GM23338 (cell line): ENCODE data around the gene NEURL1B. TPM values are rescaled to one million over a fixed set of nuclear protein-coding genes. Genes with fewer than 3 reads are reported as not detected.

Experiments
- ATAC-seq: fragments of 200-7000 bp; cut with Tn5 transposase; 3 replicates; pipeline ENCODE4 v1.9.1; 2020
- DNase-seq: peaks from one replicate; pipeline ENCODE4 v3.0.0-alpha.2; 2015; ENCODE audit warnings: low spot score
- H2AFZ ChIP-seq: fragments of 200-600 bp; sonication (generic); 2 replicates; pipeline ENCODE4 v1.8.0; 2016; ENCODE audit warnings: antibody characterized with exemption, mild to moderate bottlenecking, moderate library complexity
- H3F3A ChIP-seq: fragments of 200-600 bp; sonication (generic); replicated peaks from 2 replicates; pipeline ENCODE4 v1.8.0; 2017; ENCODE audit warnings: antibody characterized with exemption, mixed run types, low read depth
- H3K27ac ChIP-seq: fragments of 200-600 bp; sonication (generic); 2 replicates; pipeline ENCODE4 v1.6.1; 2016; ENCODE audit warnings: low read depth
- H3K27me3 ChIP-seq: fragments of 200-600 bp; sonication (generic); 2 replicates; pipeline ENCODE4 v1.8.0; 2016; ENCODE audit warnings: mild to moderate bottlenecking, mixed run types, moderate library complexity; ENCODE audit not compliant: insufficient read depth
- H3K36me3 ChIP-seq: fragments of 200-600 bp; sonication (generic); 2 replicates; pipeline ENCODE4 v1.8.0; 2016; ENCODE audit warnings: mild to moderate bottlenecking; ENCODE audit not compliant: insufficient read depth
- H3K4me1 ChIP-seq: fragments of 200-600 bp; sonication (generic); 2 replicates; pipeline ENCODE4 v1.8.0; 2016; ENCODE audit warnings: mild to moderate bottlenecking, moderate library complexity; ENCODE audit not compliant: insufficient read depth
- H3K4me2 ChIP-seq: fragments of 200-600 bp; sonication (generic); 2 replicates; pipeline ENCODE4 v1.7.1; 2017; ENCODE audit warnings: mixed run types
- H3K4me3 ChIP-seq: fragments of 200-600 bp; sonication (generic); 2 replicates; pipeline ENCODE4 v1.6.1; 2016; ENCODE audit warnings: mixed run types
- H3K79me2 ChIP-seq: fragments of 200-600 bp; sonication (generic); replicated peaks from 2 replicates; pipeline ENCODE4 v1.8.0; 2017; ENCODE audit warnings: mild to moderate bottlenecking; ENCODE audit not compliant: insufficient read depth
- H3K9me2 ChIP-seq: fragments of 200-600 bp; sonication (generic); 2 replicates; pipeline ENCODE4 v1.8.0; 2017; ENCODE audit not compliant: insufficient read depth
- H4K20me1 ChIP-seq: fragments of 200-600 bp; sonication (generic); replicated peaks from 2 replicates; pipeline ENCODE4 v1.8.0; 2017; ENCODE audit warnings: mild to moderate bottlenecking; ENCODE audit not compliant: insufficient read depth
- H3K27ac Mint-ChIP-seq: 2 replicates; pipeline ENCODE4 v1.8.0; 2020; ENCODE audit warnings: inconsistent platforms, mild to moderate bottlenecking, moderate library complexity, mixed read lengths
- H3K27me3 Mint-ChIP-seq: 3 replicates; pipeline ENCODE4 v1.8.0; 2022; ENCODE audit warnings: low read depth, mild to moderate bottlenecking, moderate library complexity, mixed read lengths, inconsistent platforms; ENCODE audit not compliant: insufficient read depth, poor library complexity
- H3K36me3 Mint-ChIP-seq: 3 replicates; pipeline ENCODE4 v1.8.0; 2021; ENCODE audit warnings: low read depth, mild to moderate bottlenecking, inconsistent platforms, moderate library complexity, mixed read lengths
- H3K4me1 Mint-ChIP-seq: 3 replicates; pipeline ENCODE4 v1.8.0; 2020; ENCODE audit warnings: mild to moderate bottlenecking, inconsistent platforms, mixed read lengths
- H3K4me3 Mint-ChIP-seq: 3 replicates; pipeline ENCODE4 v1.8.0; 2021; ENCODE audit warnings: moderate library complexity, mild to moderate bottlenecking, inconsistent platforms, mixed read lengths
- H3K9me3 Mint-ChIP-seq: 3 replicates; pipeline ENCODE4 v1.8.0; 2020; ENCODE audit warnings: moderate library complexity, mild to moderate bottlenecking, inconsistent platforms, mixed read lengths
- CREB1 ChIP-seq: fragments of 250-450 bp; sonication (Bioruptor Pico); IDR thresholded peaks from 2 replicates; pipeline ENCODE4 v1.5.0; 2020; ENCODE audit warnings: low read depth, mild to moderate bottlenecking, moderate library complexity
- JUNB ChIP-seq: IDR thresholded peaks from one replicate; pipeline ENCODE4 v1.6.1; 2016; ENCODE audit warnings: antibody characterized with exemption; ENCODE audit not compliant: unreplicated experiment
- POLR2AphosphoS5 ChIP-seq: IDR thresholded peaks from 2 replicates; pipeline ENCODE4 v1.6.1; 2016; ENCODE audit warnings: antibody characterized with exemption, low read depth
- STAT1 ChIP-seq: IDR thresholded peaks from one replicate; pipeline ENCODE4 v1.6.1; 2016; ENCODE audit warnings: antibody characterized with exemption; ENCODE audit not compliant: unreplicated experiment
- polyA plus RNA-seq: library from polyadenylated mRNA; unstranded; fragments of >200 nt; fragmentation: Nextera tagmentation; extraction: Ambion mirVana; gene quantifications from 2 replicates; pipeline ENCODE4 v1.2.1, GENCODE V29; 2016
- total RNA-seq: library from RNA; depleted of rRNA; stranded (reverse); fragments of >200 nt; shearing (Covaris generic); gene quantifications from 2 replicates; pipeline ENCODE4 v1.2.3, GENCODE V29; 2014
- TF ChIP-seq, protein P1 (sequence below): fragments of 250-450 bp; sonication (Bioruptor Pico); IDR thresholded peaks from 2 replicates; pipeline ENCODE4 v1.5.0; 2020; ENCODE audit warnings: mild to moderate bottlenecking, moderate library complexity

Gene NEURL1B
- total and polyA plus RNA-seq, 2 experiments from 2014 or later = 1.9 to 13.3 TPM

DNA sequence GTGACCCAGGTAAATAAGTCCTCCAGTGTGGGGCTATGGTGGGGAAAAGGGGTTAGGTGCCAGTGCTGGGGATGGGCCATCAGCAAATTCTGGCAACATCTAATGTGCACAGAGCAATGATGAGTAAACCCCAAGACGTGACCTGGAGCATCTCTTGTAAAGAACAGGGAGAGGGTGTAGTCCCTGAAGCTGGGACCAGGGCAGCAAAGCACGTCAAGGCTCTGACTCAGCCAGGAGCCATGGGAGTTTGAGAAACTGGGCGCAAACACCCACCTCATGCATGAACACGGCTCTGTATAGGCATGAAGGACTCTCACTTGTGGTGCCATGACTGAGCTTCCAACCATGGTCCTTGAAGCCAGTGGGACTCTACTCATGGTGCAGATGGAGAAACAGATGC is 78.1 kb downstream of the NEURL1B start:
- Histone ChIP-seq H3K4me2 (no peak overlapping the region), H3K27me3 (peaks cover 12% of the 10 kb centered on the region; the same call in 1 of the 2 replicates), H3K79me2 (no peaks in the 10 kb centered on the region), H3F3A (no peaks in the 10 kb centered on the region), H3K9me2 (0 out of 2 replicates have a peak, but pooled peaks cover 6% of the 10 kb centered on the region), H2AFZ (no peak overlapping the region), H3K27ac (no peak overlapping the region), H3K4me1 (peaks cover 4% of the 10 kb centered on the region; the same call in 1 of the 2 replicates), H3K36me3 (no peaks in the 10 kb centered on the region), H4K20me1 (no peaks in the 10 kb centered on the region; the same call in 1 of the 2 replicates), H3K4me3 (no peak overlapping the region)
- Mint-ChIP-seq H3K27ac (no peak overlapping the region), H3K27me3 (peaks cover 14% of the 10 kb centered on the region), H3K4me3 (no peak overlapping the region), H3K9me3 (no peaks in the 10 kb centered on the region; the same call in 2 of the 3 replicates), H3K4me1 (peaks cover 2% of the 10 kb centered on the region; the same call in 1 of the 3 replicates), H3K36me3 (no peaks in the 10 kb centered on the region)
- TF ChIP-seq STAT1 = no peak
- no peak for TF ChIP-seq POLR2AphosphoS5
- TF ChIP-seq JUNB = no peak
- ATAC-seq = no peak
- DNase-seq = no peak

DNA sequence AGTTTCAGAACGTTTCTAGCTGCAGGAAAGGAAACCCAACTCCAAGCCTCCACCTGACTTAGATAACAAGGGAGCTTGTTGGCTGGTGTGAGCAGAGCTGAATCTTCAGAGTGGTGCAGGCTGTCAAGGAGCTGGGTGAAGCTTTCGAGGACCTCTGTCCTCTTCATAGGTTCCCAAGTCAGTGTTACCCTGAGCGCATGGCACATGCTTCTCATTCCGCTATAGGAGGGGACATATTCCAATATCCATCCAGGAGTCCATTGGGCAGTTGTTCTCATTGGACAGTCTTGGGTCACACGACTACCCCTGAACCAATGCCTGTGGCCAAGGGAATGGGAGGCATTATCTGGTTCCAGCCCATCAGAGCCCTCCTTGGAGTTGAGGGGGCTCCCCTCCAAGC is 79.6 kb downstream of the NEURL1B start:
- Histone ChIP-seq H3K4me3 (no peak overlapping the region), H4K20me1 (no peaks in the 10 kb centered on the region; the same call in 1 of the 2 replicates), H3K4me2 (no peak overlapping the region), H3K27me3 (peaks cover 12% of the 10 kb centered on the region; the same call in 1 of the 2 replicates), H3F3A (no peaks in the 10 kb centered on the region), H3K9me2 (0 out of 2 replicates have a peak, but pooled peaks cover 6% of the 10 kb centered on the region), H3K79me2 (no peaks in the 10 kb centered on the region), H3K27ac (no peak overlapping the region), H2AFZ (no peak overlapping the region), H3K4me1 (peaks cover 4% of the 10 kb centered on the region; the same call in 1 of the 2 replicates), H3K36me3 (no peaks in the 10 kb centered on the region)
- TF ChIP-seq STAT1 = no peak
- TF ChIP-seq POLR2AphosphoS5 = no peak
- no peak for TF ChIP-seq CREB1 (CRISPR knock-in tag)
- TF ChIP-seq, protein P1, sequence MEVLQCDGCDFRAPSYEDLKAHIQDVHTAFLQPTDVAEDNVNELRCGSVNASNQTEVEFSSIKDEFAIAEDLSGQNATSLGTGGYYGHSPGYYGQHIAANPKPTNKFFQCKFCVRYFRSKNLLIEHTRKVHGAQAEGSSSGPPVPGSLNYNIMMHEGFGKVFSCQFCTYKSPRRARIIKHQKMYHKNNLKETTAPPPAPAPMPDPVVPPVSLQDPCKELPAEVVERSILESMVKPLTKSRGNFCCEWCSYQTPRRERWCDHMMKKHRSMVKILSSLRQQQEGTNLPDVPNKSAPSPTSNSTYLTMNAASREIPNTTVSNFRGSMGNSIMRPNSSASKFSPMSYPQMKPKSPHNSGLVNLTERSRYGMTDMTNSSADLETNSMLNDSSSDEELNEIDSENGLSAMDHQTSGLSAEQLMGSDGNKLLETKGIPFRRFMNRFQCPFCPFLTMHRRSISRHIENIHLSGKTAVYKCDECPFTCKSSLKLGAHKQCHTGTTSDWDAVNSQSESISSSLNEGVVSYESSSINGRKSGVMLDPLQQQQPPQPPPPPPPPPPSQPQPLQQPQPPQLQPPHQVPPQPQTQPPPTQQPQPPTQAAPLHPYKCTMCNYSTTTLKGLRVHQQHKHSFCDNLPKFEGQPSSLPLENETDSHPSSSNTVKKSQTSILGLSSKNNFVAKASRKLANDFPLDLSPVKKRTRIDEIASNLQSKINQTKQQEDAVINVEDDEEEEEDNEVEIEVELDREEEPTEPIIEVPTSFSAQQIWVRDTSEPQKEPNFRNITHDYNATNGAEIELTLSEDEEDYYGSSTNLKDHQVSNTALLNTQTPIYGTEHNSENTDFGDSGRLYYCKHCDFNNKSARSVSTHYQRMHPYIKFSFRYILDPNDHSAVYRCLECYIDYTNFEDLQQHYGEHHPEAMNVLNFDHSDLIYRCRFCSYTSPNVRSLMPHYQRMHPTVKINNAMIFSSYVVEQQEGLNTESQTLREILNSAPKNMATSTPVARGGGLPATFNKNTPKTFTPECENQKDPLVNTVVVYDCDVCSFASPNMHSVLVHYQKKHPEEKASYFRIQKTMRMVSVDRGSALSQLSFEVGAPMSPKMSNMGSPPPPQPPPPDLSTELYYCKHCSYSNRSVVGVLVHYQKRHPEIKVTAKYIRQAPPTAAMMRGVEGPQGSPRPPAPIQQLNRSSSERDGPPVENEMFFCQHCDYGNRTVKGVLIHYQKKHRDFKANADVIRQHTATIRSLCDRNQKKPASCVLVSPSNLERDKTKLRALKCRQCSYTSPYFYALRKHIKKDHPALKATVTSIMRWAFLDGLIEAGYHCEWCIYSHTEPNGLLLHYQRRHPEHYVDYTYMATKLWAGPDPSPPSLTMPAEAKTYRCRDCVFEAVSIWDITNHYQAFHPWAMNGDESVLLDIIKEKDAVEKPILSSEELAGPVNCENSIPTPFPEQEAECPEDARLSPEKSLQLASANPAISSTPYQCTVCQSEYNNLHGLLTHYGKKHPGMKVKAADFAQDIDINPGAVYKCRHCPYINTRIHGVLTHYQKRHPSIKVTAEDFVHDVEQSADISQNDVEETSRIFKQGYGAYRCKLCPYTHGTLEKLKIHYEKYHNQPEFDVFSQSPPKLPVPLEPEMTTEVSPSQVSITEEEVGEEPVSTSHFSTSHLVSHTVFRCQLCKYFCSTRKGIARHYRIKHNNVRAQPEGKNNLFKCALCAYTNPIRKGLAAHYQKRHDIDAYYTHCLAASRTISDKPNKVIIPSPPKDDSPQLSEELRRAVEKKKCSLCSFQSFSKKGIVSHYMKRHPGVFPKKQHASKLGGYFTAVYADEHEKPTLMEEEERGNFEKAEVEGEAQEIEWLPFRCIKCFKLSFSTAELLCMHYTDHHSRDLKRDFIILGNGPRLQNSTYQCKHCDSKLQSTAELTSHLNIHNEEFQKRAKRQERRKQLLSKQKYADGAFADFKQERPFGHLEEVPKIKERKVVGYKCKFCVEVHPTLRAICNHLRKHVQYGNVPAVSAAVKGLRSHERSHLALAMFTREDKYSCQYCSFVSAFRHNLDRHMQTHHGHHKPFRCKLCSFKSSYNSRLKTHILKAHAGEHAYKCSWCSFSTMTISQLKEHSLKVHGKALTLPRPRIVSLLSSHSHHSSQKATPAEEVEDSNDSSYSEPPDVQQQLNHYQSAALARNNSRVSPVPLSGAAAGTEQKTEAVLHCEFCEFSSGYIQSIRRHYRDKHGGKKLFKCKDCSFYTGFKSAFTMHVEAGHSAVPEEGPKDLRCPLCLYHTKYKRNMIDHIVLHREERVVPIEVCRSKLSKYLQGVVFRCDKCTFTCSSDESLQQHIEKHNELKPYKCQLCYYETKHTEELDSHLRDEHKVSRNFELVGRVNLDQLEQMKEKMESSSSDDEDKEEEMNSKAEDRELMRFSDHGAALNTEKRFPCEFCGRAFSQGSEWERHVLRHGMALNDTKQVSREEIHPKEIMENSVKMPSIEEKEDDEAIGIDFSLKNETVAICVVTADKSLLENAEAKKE (CRISPR knock-in tag) = no peak
- ATAC-seq (no peak), DNase-seq (no peak)
- Mint-ChIP-seq H3K9me3 (no peaks in the 10 kb centered on the region; the same call in 2 of the 3 replicates), H3K27me3 (peaks cover 14% of the 10 kb centered on the region), H3K27ac (no peak overlapping the region), H3K4me3 (no peak overlapping the region), H3K4me1 (peaks cover 2% of the 10 kb centered on the region; the same call in 1 of the 3 replicates), H3K36me3 (no peaks in the 10 kb centered on the region)
